Measurements from ENCODE around the gene ATP8B4.

- TF ChIP-seq L3MBTL2 (conservative IDR thresholded peaks at IDR 0.05) (no peak), HDGF (IDR thresholded peaks at IDR 0.05; ENCODE audit: borderline replicate concordance) (no peak)
Measured at GRCh38 chr15:49864251-49864650, 254.8 kb downstream of the ATP8B4 start.

Data from HEK293T (cell line).